HEK293 (cell line): ENCODE measurements around the gene ARMH3.

ENCODE experiments used
- CTCF ChIA-PET: fragments of 350-600 bp; formaldehyde crosslinking; extraction: SDS; loops from one replicate; lab custom pipeline; 2021; ENCODE audit warnings: antibody characterized with exemption; lab: Yijun Ruan, JAX
- POLR2A ChIA-PET: fragments of 300-600 bp; formaldehyde crosslinking; extraction: SDS; loops from one replicate; lab custom pipeline; 2020; ENCODE audit warnings: antibody characterized with exemption, inconsistent platforms; lab: Yijun Ruan, JAX
- H3K27ac ChIP-seq: fragments of 200-500 bp; sonication (Bioruptor generic); 2 replicates; pipeline ENCODE4 v1.5.1; 2014; ENCODE audit warnings: low read depth, low read length, control low read depth, inconsistent platforms; ENCODE audit errors: extremely low read depth
- H3K36me3 ChIP-seq, 2 experiments: fragments of 200-500 bp in 1 of 2; sonication (Bioruptor generic) in 1 of 2; 1 replicate in 1 of 2; 2 replicates in 1 of 2; pipeline ENCODE4 v1.5.1; 2014 to 2017; ENCODE audit warnings: inconsistent platforms in 2 of 2, low read length in 2 of 2; ENCODE audit not compliant: control insufficient read depth in 2 of 2, insufficient read depth in 1 of 2
- H3K4me1 ChIP-seq: fragments of 200-500 bp; sonication (Bioruptor generic); 2 replicates; pipeline ENCODE4 v1.5.1; 2014; ENCODE audit warnings: mild to moderate bottlenecking, low read length, inconsistent platforms; ENCODE audit not compliant: control insufficient read depth, insufficient read depth
- H3K4me3 ChIP-seq: 2 replicates; pipeline ENCODE4 v1.5.1; 2011; ENCODE audit warnings: low read depth, mild to moderate bottlenecking, control low read depth, low read length, moderate library complexity
- H3K9me3 ChIP-seq: fragments of 200-500 bp; sonication (Bioruptor generic); 2 replicates; pipeline ENCODE4 v1.5.1; 2014; ENCODE audit warnings: low read depth, low read length, inconsistent platforms; ENCODE audit not compliant: control insufficient read depth, insufficient read depth
- FEZF1 ChIP-seq: fragments of 450-650 bp; formaldehyde crosslinking; IDR thresholded peaks from 2 replicates; pipeline ENCODE4 v1.5.1; 2016; ENCODE audit warnings: missing biosample characterization, missing genetic modification characterization
- KLF7 ChIP-seq: fragments of 450-650 bp; formaldehyde crosslinking; IDR thresholded peaks from 2 replicates; pipeline ENCODE4 v1.5.1; 2016; ENCODE audit warnings: missing biosample characterization, missing genetic modification characterization, borderline replicate concordance
- REST ChIP-seq: fragments of 450-650 bp; formaldehyde crosslinking; IDR thresholded peaks from 2 replicates; pipeline ENCODE4 v1.5.1; 2016; ENCODE audit warnings: missing biosample characterization, missing genetic modification characterization
- ZBTB1 ChIP-seq: fragments of 450-650 bp; formaldehyde crosslinking; IDR thresholded peaks from 2 replicates; pipeline ENCODE4 v1.5.1; 2016; ENCODE audit warnings: missing biosample characterization, missing genetic modification characterization
- ZBTB8A ChIP-seq: fragments of 450-650 bp; formaldehyde crosslinking; IDR thresholded peaks from 2 replicates; pipeline ENCODE4 v1.5.1; 2016; ENCODE audit warnings: missing biosample characterization, missing genetic modification characterization
- ZFHX2 ChIP-seq: fragments of 450-650 bp; formaldehyde crosslinking; conservative IDR thresholded peaks from 2 replicates; pipeline ENCODE4 v1.5.1; 2016; ENCODE audit warnings: missing biosample characterization, missing genetic modification characterization
- ZIC2 ChIP-seq: fragments of 450-650 bp; formaldehyde crosslinking; IDR thresholded peaks from 2 replicates; pipeline ENCODE4 v1.5.1; 2016; ENCODE audit warnings: missing biosample characterization, missing genetic modification characterization
- ZNF140 ChIP-seq: fragments of 450-650 bp; formaldehyde crosslinking; IDR thresholded peaks from 2 replicates; pipeline ENCODE4 v1.5.1; 2016; ENCODE audit warnings: missing biosample characterization, missing genetic modification characterization
- ZNF18 ChIP-seq: fragments of 450-650 bp; formaldehyde crosslinking; IDR thresholded peaks from 2 replicates; pipeline ENCODE4 v1.5.1; 2016; ENCODE audit warnings: missing biosample characterization, missing genetic modification characterization
- ZNF324 ChIP-seq: fragments of 450-650 bp; formaldehyde crosslinking; IDR thresholded peaks from 2 replicates; pipeline ENCODE4 v1.5.1; 2016; ENCODE audit warnings: missing biosample characterization, missing genetic modification characterization
- ZNF341 ChIP-seq: fragments of 450-650 bp; formaldehyde crosslinking; IDR thresholded peaks from 2 replicates; pipeline ENCODE4; 2016; ENCODE audit warnings: low read depth, missing biosample characterization, missing genetic modification characterization
- ZNF37A ChIP-seq: fragments of 450-650 bp; IDR thresholded peaks from 2 replicates; pipeline ENCODE4 v1.5.1; 2018; ENCODE audit warnings: missing biosample characterization, missing genetic modification characterization
- ZNF404 ChIP-seq: fragments of 450-650 bp; formaldehyde crosslinking; IDR thresholded peaks from 2 replicates; pipeline ENCODE4 v1.5.1; 2017; ENCODE audit warnings: missing biosample characterization, missing genetic modification characterization
- ZNF433 ChIP-seq: fragments of 450-650 bp; formaldehyde crosslinking; IDR thresholded peaks from 2 replicates; pipeline ENCODE4 v1.5.1; 2016; ENCODE audit warnings: missing biosample characterization, missing genetic modification characterization, low read depth
- ZNF488 ChIP-seq: fragments of 450-650 bp; formaldehyde crosslinking; IDR thresholded peaks from 2 replicates; pipeline ENCODE4 v1.5.1; 2016; ENCODE audit warnings: missing biosample characterization, missing genetic modification characterization
- ZNF529 ChIP-seq: fragments of 450-650 bp; formaldehyde crosslinking; IDR thresholded peaks from 2 replicates; pipeline ENCODE4 v1.5.1; 2017; ENCODE audit warnings: missing genetic modification characterization, missing biosample characterization; ENCODE audit not compliant: insufficient replicate concordance
- ZNF560 ChIP-seq: fragments of 450-650 bp; formaldehyde crosslinking; IDR thresholded peaks from 2 replicates; pipeline ENCODE4 v1.5.1; 2017; ENCODE audit warnings: missing biosample characterization, missing genetic modification characterization, borderline replicate concordance
- ZNF658 ChIP-seq: fragments of 450-650 bp; formaldehyde crosslinking; IDR thresholded peaks from 2 replicates; pipeline ENCODE4; 2016; ENCODE audit warnings: missing biosample characterization, missing genetic modification characterization
- ZNF677 ChIP-seq: fragments of 450-650 bp; IDR thresholded peaks from 2 replicates; pipeline ENCODE4 v1.5.0; 2018; ENCODE audit warnings: missing biosample characterization, mild to moderate bottlenecking, missing genetic modification characterization, moderate library complexity
- ZNF768 ChIP-seq: fragments of 450-650 bp; formaldehyde crosslinking; IDR thresholded peaks from 2 replicates; pipeline ENCODE4 v1.5.1; 2018; ENCODE audit warnings: missing biosample characterization, mild to moderate bottlenecking, missing genetic modification characterization
- TF ChIP-seq, protein P1 (sequence below): fragments of 450-650 bp; formaldehyde crosslinking; IDR thresholded peaks from 2 replicates; pipeline ENCODE4 v1.5.1; 2017; ENCODE audit warnings: missing biosample characterization, missing genetic modification characterization
- TF ChIP-seq, protein P2 (sequence below): fragments of 450-650 bp; formaldehyde crosslinking; IDR thresholded peaks from 2 replicates; pipeline ENCODE4 v1.5.1; 2017; ENCODE audit warnings: missing biosample characterization, missing genetic modification characterization

The ARMH3 gene

GRCh38 chr10:102040305-102041050 is 15.5 kb downstream of the ARMH3 start:
- no peak overlapping the region for H3K27ac ChIP-seq
- ChIA-PET CTCF (interaction anchor here (1.1 kb wide), 1 partner anchor 200 kb away, joined by 5 read pairs; no protein-coding TSS in a partner anchor), POLR2A (interaction anchor here (0.5 kb wide), 1 partner anchor 9 kb away, joined by 5 read pairs; no protein-coding TSS in a partner anchor)

GRCh38 chr10:102038410-102038809 is 17.6 kb downstream of the ARMH3 start:
- no peak overlapping the region for H3K4me3 ChIP-seq
- POLR2A ChIA-PET, result no interaction called here
- H3K9me3 ChIP-seq, result no peaks in the 10 kb centered on the region
- peaks cover 7% of the 10 kb centered on the region for H3K4me1 ChIP-seq
- H3K36me3 ChIP-seq, result peaks cover 12 to 21% of the 10 kb centered on the region in 2 experiments; a peak in 2 of 3 replicates
- CTCF ChIA-PET, result interaction anchor here (1.2 kb wide), 1 partner anchor 28 kb away, joined by 3 read pairs; no protein-coding TSS in a partner anchor
- H3K27ac ChIP-seq, result no peak overlapping the region
- no peak for TF ChIP-seq ZNF488 (tag by site-specific recombination)
- no peak for TF ChIP-seq ZIC2
- TF ChIP-seq KLF7 (tag by site-specific recombination), result no peak
- no peak for TF ChIP-seq ZNF560 (tag by site-specific recombination)
- TF ChIP-seq ZNF18, result no peak
- TF ChIP-seq, protein P1, sequence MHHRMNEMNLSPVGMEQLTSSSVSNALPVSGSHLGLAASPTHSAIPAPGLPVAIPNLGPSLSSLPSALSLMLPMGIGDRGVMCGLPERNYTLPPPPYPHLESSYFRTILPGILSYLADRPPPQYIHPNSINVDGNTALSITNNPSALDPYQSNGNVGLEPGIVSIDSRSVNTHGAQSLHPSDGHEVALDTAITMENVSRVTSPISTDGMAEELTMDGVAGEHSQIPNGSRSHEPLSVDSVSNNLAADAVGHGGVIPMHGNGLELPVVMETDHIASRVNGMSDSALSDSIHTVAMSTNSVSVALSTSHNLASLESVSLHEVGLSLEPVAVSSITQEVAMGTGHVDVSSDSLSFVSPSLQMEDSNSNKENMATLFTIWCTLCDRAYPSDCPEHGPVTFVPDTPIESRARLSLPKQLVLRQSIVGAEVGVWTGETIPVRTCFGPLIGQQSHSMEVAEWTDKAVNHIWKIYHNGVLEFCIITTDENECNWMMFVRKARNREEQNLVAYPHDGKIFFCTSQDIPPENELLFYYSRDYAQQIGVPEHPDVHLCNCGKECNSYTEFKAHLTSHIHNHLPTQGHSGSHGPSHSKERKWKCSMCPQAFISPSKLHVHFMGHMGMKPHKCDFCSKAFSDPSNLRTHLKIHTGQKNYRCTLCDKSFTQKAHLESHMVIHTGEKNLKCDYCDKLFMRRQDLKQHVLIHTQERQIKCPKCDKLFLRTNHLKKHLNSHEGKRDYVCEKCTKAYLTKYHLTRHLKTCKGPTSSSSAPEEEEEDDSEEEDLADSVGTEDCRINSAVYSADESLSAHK (tag by site-specific recombination), result no peak
- no peak for TF ChIP-seq ZNF140
- TF ChIP-seq ZNF341 (tag by site-specific recombination), result no peak
- no peak for TF ChIP-seq ZNF677 (tag by site-specific recombination)
- no peak for TF ChIP-seq ZNF404 (tag by site-specific recombination)
- TF ChIP-seq ZNF433 (tag by site-specific recombination), result no peak
- TF ChIP-seq, protein P2, sequence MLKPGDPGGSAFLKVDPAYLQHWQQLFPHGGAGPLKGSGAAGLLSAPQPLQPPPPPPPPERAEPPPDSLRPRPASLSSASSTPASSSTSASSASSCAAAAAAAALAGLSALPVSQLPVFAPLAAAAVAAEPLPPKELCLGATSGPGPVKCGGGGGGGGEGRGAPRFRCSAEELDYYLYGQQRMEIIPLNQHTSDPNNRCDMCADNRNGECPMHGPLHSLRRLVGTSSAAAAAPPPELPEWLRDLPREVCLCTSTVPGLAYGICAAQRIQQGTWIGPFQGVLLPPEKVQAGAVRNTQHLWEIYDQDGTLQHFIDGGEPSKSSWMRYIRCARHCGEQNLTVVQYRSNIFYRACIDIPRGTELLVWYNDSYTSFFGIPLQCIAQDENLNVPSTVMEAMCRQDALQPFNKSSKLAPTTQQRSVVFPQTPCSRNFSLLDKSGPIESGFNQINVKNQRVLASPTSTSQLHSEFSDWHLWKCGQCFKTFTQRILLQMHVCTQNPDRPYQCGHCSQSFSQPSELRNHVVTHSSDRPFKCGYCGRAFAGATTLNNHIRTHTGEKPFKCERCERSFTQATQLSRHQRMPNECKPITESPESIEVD (tag by site-specific recombination), result no peak
- TF ChIP-seq FEZF1 (tag by site-specific recombination), result no peak
- TF ChIP-seq ZNF324 (tag by site-specific recombination), result no peak
- TF ChIP-seq ZBTB8A (tag by site-specific recombination), result no peak
- TF ChIP-seq ZNF37A, result no peak
- no peak for TF ChIP-seq ZFHX2 (tag by site-specific recombination)
- TF ChIP-seq ZNF658 (tag by site-specific recombination), result no peak

More at GRCh38 chr10:102040305-102041050, 15.5 kb downstream of the ARMH3 start:
- H3K4me3 ChIP-seq, result no peak overlapping the region
- no peaks in the 10 kb centered on the region for H3K9me3 ChIP-seq
- TF ChIP-seq ZBTB1 (tag by site-specific recombination) (no peak), ZNF529 (no peak), REST (tag by site-specific recombination) (peak; percentile 97), ZNF768 (tag by site-specific recombination) (no peak)
- H3K36me3 ChIP-seq, result peaks cover 12 to 16% of the 10 kb centered on the region in 2 experiments; a peak in 2 of 3 replicates
- H3K4me1 ChIP-seq, result peaks cover 7% of the 10 kb centered on the region
